Measurements from ENCODE around the gene CREB5.

DNA sequence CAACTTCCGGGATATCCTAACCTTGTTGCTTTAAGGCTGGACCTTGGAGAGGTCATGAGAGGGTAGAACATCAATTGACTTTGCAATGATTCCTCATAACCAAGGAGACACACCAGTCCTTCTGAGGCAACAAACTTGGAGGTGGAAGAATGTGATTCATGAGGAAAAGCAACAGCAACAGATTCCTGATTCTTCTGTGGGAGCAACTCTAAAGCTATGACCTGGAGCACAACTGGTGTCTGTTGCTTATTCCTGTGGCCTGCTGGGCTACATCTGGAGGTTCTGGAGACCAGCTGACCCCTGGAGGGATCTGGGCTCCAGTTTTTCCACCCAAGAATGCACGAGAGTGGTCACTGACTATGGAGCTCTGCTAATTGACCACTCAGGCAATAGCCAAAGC is 116.6 kb downstream of the CREB5 start:
- TF ChIP-seq EP300 (IDR thresholded peaks at IDR 0.05) = no peak
- TF ChIP-seq, protein P1, sequence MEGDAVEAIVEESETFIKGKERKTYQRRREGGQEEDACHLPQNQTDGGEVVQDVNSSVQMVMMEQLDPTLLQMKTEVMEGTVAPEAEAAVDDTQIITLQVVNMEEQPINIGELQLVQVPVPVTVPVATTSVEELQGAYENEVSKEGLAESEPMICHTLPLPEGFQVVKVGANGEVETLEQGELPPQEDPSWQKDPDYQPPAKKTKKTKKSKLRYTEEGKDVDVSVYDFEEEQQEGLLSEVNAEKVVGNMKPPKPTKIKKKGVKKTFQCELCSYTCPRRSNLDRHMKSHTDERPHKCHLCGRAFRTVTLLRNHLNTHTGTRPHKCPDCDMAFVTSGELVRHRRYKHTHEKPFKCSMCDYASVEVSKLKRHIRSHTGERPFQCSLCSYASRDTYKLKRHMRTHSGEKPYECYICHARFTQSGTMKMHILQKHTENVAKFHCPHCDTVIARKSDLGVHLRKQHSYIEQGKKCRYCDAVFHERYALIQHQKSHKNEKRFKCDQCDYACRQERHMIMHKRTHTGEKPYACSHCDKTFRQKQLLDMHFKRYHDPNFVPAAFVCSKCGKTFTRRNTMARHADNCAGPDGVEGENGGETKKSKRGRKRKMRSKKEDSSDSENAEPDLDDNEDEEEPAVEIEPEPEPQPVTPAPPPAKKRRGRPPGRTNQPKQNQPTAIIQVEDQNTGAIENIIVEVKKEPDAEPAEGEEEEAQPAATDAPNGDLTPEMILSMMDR (IDR thresholded peaks at IDR 0.05) = no peak

Measured in ovary (tissue), 3 donors.